Smooth muscle cell (in vitro differentiated cells): Measurements from ENCODE around the gene MAP4K4. TPM values are rescaled to one million over a fixed set of nuclear protein-coding genes. Genes with fewer than 3 reads are reported as not detected.

Experiments
- DNase-seq: peaks from one replicate; lab custom pipeline; 2025; ENCODE audit not compliant: unreplicated experiment; lab: John Stamatoyannopoulos, UW
- H2AFZ ChIP-seq: fragments of 200-600 bp; sonication (generic); 2 replicates; pipeline ENCODE4 v1.6.0; 2016; ENCODE audit warnings: antibody characterized with exemption, low read depth, mild to moderate bottlenecking
- H3F3A ChIP-seq: fragments of 200-600 bp; sonication (generic); 2 replicates; pipeline ENCODE4 v1.6.0; 2017; ENCODE audit warnings: antibody characterized with exemption, low read depth
- H3K27ac ChIP-seq: fragments of 200-600 bp; sonication (generic); 2 replicates; pipeline ENCODE4 v1.5.1; 2016; ENCODE audit warnings: low read depth, mild to moderate bottlenecking
- H3K27me3 ChIP-seq: fragments of 200-600 bp; sonication (generic); 2 replicates; pipeline ENCODE4 v1.6.1; 2016; ENCODE audit warnings: low read depth, mild to moderate bottlenecking
- H3K36me3 ChIP-seq: fragments of 200-600 bp; sonication (generic); 2 replicates; pipeline ENCODE4 v1.5.1; 2016; ENCODE audit warnings: low read depth
- H3K4me1 ChIP-seq: fragments of 200-600 bp; sonication (generic); 2 replicates; pipeline ENCODE4 v1.5.1; 2016; ENCODE audit warnings: low read depth
- H3K4me2 ChIP-seq: fragments of 200-600 bp; sonication (generic); 2 replicates; pipeline ENCODE4 v1.6.0; 2016; ENCODE audit warnings: mild to moderate bottlenecking
- H3K4me3 ChIP-seq: fragments of 200-600 bp; sonication (generic); 2 replicates; pipeline ENCODE4 v1.5.1; 2016; ENCODE audit warnings: mild to moderate bottlenecking
- H3K79me2 ChIP-seq: fragments of 200-600 bp; sonication (generic); 2 replicates; pipeline ENCODE4 v1.6.0; 2016; ENCODE audit warnings: low read depth, mild to moderate bottlenecking
- H3K9ac ChIP-seq: fragments of 200-600 bp; sonication (generic); 2 replicates; pipeline ENCODE4 v1.6.0; 2016; ENCODE audit warnings: low read depth
- H3K9me3 ChIP-seq: fragments of 200-600 bp; sonication (generic); replicated peaks from 2 replicates; pipeline ENCODE4 v1.5.1; 2016; ENCODE audit warnings: low read depth
- H4K20me1 ChIP-seq: fragments of 200-600 bp; sonication (generic); 2 replicates; pipeline ENCODE4 v1.6.0; 2016; ENCODE audit warnings: low read depth
- WGBS: methylation state at CpG from one replicate; pipeline ENCODE4 v1.1.7; 2016; ENCODE audit warnings: low lambda C conversion rate; 5-methylcytosine and 5-hydroxymethylcytosine counted together
- polyA plus RNA-seq: library from polyadenylated mRNA; unstranded; fragments of >200 nt; fragmentation: Nextera tagmentation; extraction: Ambion mirVana; gene quantifications from 2 replicates; pipeline ENCODE4 v1.2.1, GENCODE V29; 2016
- total RNA-seq: library from RNA; depleted of rRNA; stranded (reverse); fragments of >200 nt; gene quantifications from 2 replicates; pipeline ENCODE4 v1.2.3, GENCODE V29; 2014
- TF ChIP-seq, protein P1 (sequence below): fragments of 200-600 bp; sonication (generic); IDR thresholded peaks from 2 replicates; pipeline ENCODE4 v1.5.1; 2017; ENCODE audit warnings: borderline replicate concordance, mild to moderate bottlenecking, antibody characterized with exemption; ENCODE audit not compliant: insufficient read depth, poor library complexity, severe bottlenecking

MAP4K4 gene
- total and polyA plus RNA-seq, 2 experiments from 2014 or later, result 68.9 to 107 TPM

- peaks cover 25% of the 10 kb centered on the region for H3K36me3 ChIP-seq
- TF ChIP-seq, protein P1, sequence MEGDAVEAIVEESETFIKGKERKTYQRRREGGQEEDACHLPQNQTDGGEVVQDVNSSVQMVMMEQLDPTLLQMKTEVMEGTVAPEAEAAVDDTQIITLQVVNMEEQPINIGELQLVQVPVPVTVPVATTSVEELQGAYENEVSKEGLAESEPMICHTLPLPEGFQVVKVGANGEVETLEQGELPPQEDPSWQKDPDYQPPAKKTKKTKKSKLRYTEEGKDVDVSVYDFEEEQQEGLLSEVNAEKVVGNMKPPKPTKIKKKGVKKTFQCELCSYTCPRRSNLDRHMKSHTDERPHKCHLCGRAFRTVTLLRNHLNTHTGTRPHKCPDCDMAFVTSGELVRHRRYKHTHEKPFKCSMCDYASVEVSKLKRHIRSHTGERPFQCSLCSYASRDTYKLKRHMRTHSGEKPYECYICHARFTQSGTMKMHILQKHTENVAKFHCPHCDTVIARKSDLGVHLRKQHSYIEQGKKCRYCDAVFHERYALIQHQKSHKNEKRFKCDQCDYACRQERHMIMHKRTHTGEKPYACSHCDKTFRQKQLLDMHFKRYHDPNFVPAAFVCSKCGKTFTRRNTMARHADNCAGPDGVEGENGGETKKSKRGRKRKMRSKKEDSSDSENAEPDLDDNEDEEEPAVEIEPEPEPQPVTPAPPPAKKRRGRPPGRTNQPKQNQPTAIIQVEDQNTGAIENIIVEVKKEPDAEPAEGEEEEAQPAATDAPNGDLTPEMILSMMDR, result no peak
- 94% methylated on average over 2 of the region's 2 CpGs for WGBS
- no peak overlapping the region for H3K9ac ChIP-seq
- H3K4me2 ChIP-seq, result no peak overlapping the region
- H2AFZ ChIP-seq, result no peak overlapping the region
- peaks cover 18% of the 10 kb centered on the region for H3K79me2 ChIP-seq
- no peaks in the 10 kb centered on the region for H3K27me3 ChIP-seq
- peaks cover 62% of the 10 kb centered on the region for H4K20me1 ChIP-seq
- no peaks in the 10 kb centered on the region for H3K9me3 ChIP-seq
- DNase-seq, result no peak
- H3K4me3 ChIP-seq, result no peak overlapping the region
- peaks cover 7% of the 10 kb centered on the region for H3F3A ChIP-seq
- H3K4me1 ChIP-seq, result no peaks in the 10 kb centered on the region
- peak overlapping the region; percentile 29 for H3K27ac ChIP-seq
These were observed 145.5 kb downstream of the MAP4K4 start for GRCh38 chr2:101843048-101843447.

DNA sequence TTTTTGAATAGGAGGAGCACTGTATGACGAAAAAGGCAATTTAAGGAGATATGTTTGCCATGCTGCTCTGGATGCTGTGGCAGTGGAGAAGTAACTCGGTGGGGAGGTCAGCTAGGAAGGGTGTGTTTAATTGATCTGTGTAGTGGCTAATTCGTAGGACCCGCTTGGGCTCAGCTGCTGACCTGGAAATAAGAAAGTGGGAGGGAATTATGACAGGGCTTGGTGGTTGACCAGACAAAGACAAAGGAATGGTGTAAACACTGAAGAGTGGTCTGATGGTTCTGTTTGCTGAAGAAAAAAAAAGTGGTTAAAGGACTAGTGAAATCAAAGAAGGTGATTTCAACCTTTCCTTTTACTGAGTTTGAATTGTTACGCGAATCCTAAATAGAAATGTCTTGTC lies 146.0 kb downstream of the MAP4K4 start:
- peaks cover 18% of the 10 kb centered on the region for H3K79me2 ChIP-seq
- H3K9ac ChIP-seq, result no peak overlapping the region
- WGBS, result 92% methylated on average over 6 of the region's 6 CpGs
- no peak overlapping the region for H3K4me2 ChIP-seq
- H4K20me1 ChIP-seq, result peaks cover 66% of the 10 kb centered on the region
- no peaks in the 10 kb centered on the region for H3K27me3 ChIP-seq
- no peak overlapping the region for H3K4me3 ChIP-seq
- H3K9me3 ChIP-seq, result no peaks in the 10 kb centered on the region
- TF ChIP-seq, protein P1, result no peak
- peak overlapping the region; percentile 29 for H3K27ac ChIP-seq
- H2AFZ ChIP-seq, result no peak overlapping the region
- H3K36me3 ChIP-seq, result peaks cover 26% of the 10 kb centered on the region
- peaks cover 7% of the 10 kb centered on the region for H3F3A ChIP-seq
- DNase-seq, result no peak
- H3K4me1 ChIP-seq, result no peaks in the 10 kb centered on the region

GRCh38 chr2:101844055-101844635 lies 146.6 kb downstream of the MAP4K4 start:
- Histone ChIP-seq H3K27ac (peak overlapping the region; percentile 29), H3K4me1 (no peaks in the 10 kb centered on the region)
- 92% methylated on average over 12 of the region's 12 CpGs for WGBS

GRCh38 chr2:101846973-101847372 lies 149.5 kb downstream of the MAP4K4 start:
- no peak overlapping the region for H3K9ac ChIP-seq
- no peaks in the 10 kb centered on the region for H3K4me1 ChIP-seq
- H3K4me2 ChIP-seq, result no peak overlapping the region
- H4K20me1 ChIP-seq, result peaks cover 81% of the 10 kb centered on the region
- H3F3A ChIP-seq, result peaks cover 7% of the 10 kb centered on the region
- TF ChIP-seq, protein P1, result no peak
- peaks cover 11% of the 10 kb centered on the region for H3K79me2 ChIP-seq
- H3K36me3 ChIP-seq, result peaks cover 16% of the 10 kb centered on the region
- H3K27me3 ChIP-seq, result no peaks in the 10 kb centered on the region
- WGBS, result 96% methylated on average over 3 of the region's 3 CpGs
- no peak overlapping the region for H3K27ac ChIP-seq
- H3K9me3 ChIP-seq, result no peaks in the 10 kb centered on the region
- no peak overlapping the region for H2AFZ ChIP-seq
- DNase-seq, result no peak
- H3K4me3 ChIP-seq, result no peak overlapping the region

More at GRCh38 chr2:101844055-101844635, 146.6 kb downstream of the MAP4K4 start:
- no peaks in the 10 kb centered on the region for H3K27me3 ChIP-seq
- no peak overlapping the region for H3K9ac ChIP-seq
- no peak overlapping the region for H3K4me3 ChIP-seq
- TF ChIP-seq, protein P1, result no peak
- no peak overlapping the region for H2AFZ ChIP-seq
- peaks cover 26% of the 10 kb centered on the region for H3K36me3 ChIP-seq
- peaks cover 7% of the 10 kb centered on the region for H3F3A ChIP-seq
- no peak overlapping the region for H3K4me2 ChIP-seq
- DNase-seq, result no peak
- H4K20me1 ChIP-seq, result peaks cover 68% of the 10 kb centered on the region
- no peaks in the 10 kb centered on the region for H3K9me3 ChIP-seq
- H3K79me2 ChIP-seq, result peaks cover 18% of the 10 kb centered on the region
